Keratinocyte (primary cell): ENCODE data around the gene TGOLN2. TPM values are rescaled to one million over a fixed set of nuclear protein-coding genes. Genes with fewer than 3 reads are reported as not detected.
A peak's percentile ranks its signal among the peaks of the same experiment; 100 is the strongest.

Experiments used
- DNase-seq: peaks from one replicate; pipeline ENCODE4 v3.0.0-alpha.2; 2011; ENCODE audit warnings: low read depth, missing footprints, low spot score
- FAIRE-seq: peaks from 2 replicates; lab custom pipeline; 2011; peaks lifted over from hg19 to GRCh38; lab: Jason Lieb, UNC
- H2AFZ ChIP-seq: 2 replicates; pipeline ENCODE4 v1.6.0; 2012; ENCODE audit warnings: low read length, control low read depth, inconsistent platforms; ENCODE audit not compliant: control insufficient read depth
- H3K27ac ChIP-seq: 2 replicates; pipeline ENCODE4 v1.5.1; 2011; ENCODE audit warnings: low read length; ENCODE audit not compliant: control insufficient read depth, insufficient read depth
- H3K27me3 ChIP-seq: 3 replicates; pipeline ENCODE4 v1.6.0; 2011; ENCODE audit warnings: low read length; ENCODE audit not compliant: control insufficient read depth, insufficient read depth; ENCODE audit errors: extremely low read depth
- H3K36me3 ChIP-seq, 2 experiments: 2 replicates in 1 of 2; 3 replicates in 1 of 2; pipeline ENCODE4 v1.5.1; 2011; ENCODE audit warnings: low read length in 2 of 2, mild to moderate bottlenecking in 1 of 2; ENCODE audit not compliant: control insufficient read depth in 2 of 2, insufficient read depth in 2 of 2; ENCODE audit errors: extremely low read depth in 1 of 2
- H3K4me1 ChIP-seq: 3 replicates; pipeline ENCODE4 v1.5.1; 2011; ENCODE audit warnings: low read length; ENCODE audit not compliant: control insufficient read depth, insufficient read depth; ENCODE audit errors: extremely low read depth
- H3K4me2 ChIP-seq: 3 replicates; pipeline ENCODE4 v1.6.0; 2011; ENCODE audit warnings: low read depth, low read length; ENCODE audit not compliant: control insufficient read depth, insufficient read depth; ENCODE audit errors: extremely low read depth
- H3K4me3 ChIP-seq, 3 experiments: fragments of 200-600 bp in 1 of 3; sonication (generic) in 1 of 3; 2 replicates in 2 of 3; 3 replicates in 1 of 3; pipeline ENCODE4 v1.5.1; 2011 to 2016; ENCODE audit warnings: low read length in 3 of 3, mild to moderate bottlenecking in 3 of 3, control low read depth in 2 of 3, inconsistent platforms in 1 of 3, low read depth in 1 of 3, mixed read lengths in 1 of 3, mixed run types in 1 of 3, moderate library complexity in 1 of 3; ENCODE audit not compliant: control insufficient read depth in 2 of 3, insufficient read depth in 2 of 3; ENCODE audit errors: extremely low read depth in 1 of 3
- H3K79me2 ChIP-seq: 2 replicates; pipeline ENCODE4 v1.6.0; 2012; ENCODE audit warnings: low read length; ENCODE audit not compliant: control insufficient read depth, insufficient read depth
- H3K9ac ChIP-seq: 3 replicates; pipeline ENCODE4 v1.6.0; 2011; ENCODE audit warnings: low read length; ENCODE audit not compliant: control insufficient read depth, insufficient read depth; ENCODE audit errors: extremely low read depth
- H3K9me1 ChIP-seq: 3 replicates; pipeline ENCODE4 v1.6.0; 2011; ENCODE audit warnings: low read length; ENCODE audit not compliant: control insufficient read depth, insufficient read depth; ENCODE audit errors: extremely low read depth
- H3K9me3 ChIP-seq: 2 replicates; pipeline ENCODE4 v1.5.1; 2012; ENCODE audit warnings: low read depth, low read length; ENCODE audit not compliant: control insufficient read depth
- H4K20me1 ChIP-seq: 3 replicates; pipeline ENCODE4 v1.6.0; 2011; ENCODE audit warnings: low read length; ENCODE audit not compliant: control insufficient read depth, insufficient read depth; ENCODE audit errors: extremely low read depth
- EZH2 ChIP-seq: IDR thresholded peaks from one replicate; pipeline ENCODE4 v1.6.1; 2012; ENCODE audit warnings: inconsistent platforms, mild to moderate bottlenecking, low read length, moderate library complexity
- dilution Hi-C: fragments of 300-500 bp; cut with MboI; formaldehyde crosslinking; loops from one replicate; pipeline ENCODE4 v1.7.0; 2020; ENCODE audit warnings: low sequenced_read_pairs; ENCODE audit not compliant: extremely low pct_ligation_motif_present
- polyA plus RNA-seq, 5 experiments: library from polyadenylated mRNA; depleted of rRNA in 3 of 5; stranded (reverse) in 3 of 5; stranded (forward) in 1 of 5; unstranded in 1 of 5; fragments of >200 nt; gene quantifications; 1 replicate in 1 of 5; 2 replicates in 3 of 5; 3 replicates in 1 of 5; pipeline versions ENCODE4 v1.2.1 to v1.2.3, GENCODE V29; 2011 to 2012; ENCODE audit warnings: missing spikeins in 2 of 5, low read depth in 1 of 5, low replicate concordance in 1 of 5
- TF ChIP-seq, protein P1 (sequence below), 3 experiments: IDR thresholded peaks in 1 of 3; conservative IDR thresholded peaks in 1 of 3; optimal IDR thresholded peaks in 1 of 3; 2 replicates in 2 of 3; 3 replicates in 1 of 3; pipeline versions ENCODE3 to v1.5.1; 2011; ENCODE audit warnings: low read length in 3 of 3, mild to moderate bottlenecking in 3 of 3, moderate library complexity in 2 of 3, control low read depth in 1 of 3, inconsistent platforms in 1 of 3; ENCODE audit not compliant: insufficient read depth in 2 of 3; ENCODE audit errors: extremely low read depth in 1 of 3

TGOLN2 gene
- polyA plus RNA-seq, 1 donor (not counting 4 experiments of a cell fraction or from before 2014, with no cell fraction given) = 43.3 TPM

DNA sequence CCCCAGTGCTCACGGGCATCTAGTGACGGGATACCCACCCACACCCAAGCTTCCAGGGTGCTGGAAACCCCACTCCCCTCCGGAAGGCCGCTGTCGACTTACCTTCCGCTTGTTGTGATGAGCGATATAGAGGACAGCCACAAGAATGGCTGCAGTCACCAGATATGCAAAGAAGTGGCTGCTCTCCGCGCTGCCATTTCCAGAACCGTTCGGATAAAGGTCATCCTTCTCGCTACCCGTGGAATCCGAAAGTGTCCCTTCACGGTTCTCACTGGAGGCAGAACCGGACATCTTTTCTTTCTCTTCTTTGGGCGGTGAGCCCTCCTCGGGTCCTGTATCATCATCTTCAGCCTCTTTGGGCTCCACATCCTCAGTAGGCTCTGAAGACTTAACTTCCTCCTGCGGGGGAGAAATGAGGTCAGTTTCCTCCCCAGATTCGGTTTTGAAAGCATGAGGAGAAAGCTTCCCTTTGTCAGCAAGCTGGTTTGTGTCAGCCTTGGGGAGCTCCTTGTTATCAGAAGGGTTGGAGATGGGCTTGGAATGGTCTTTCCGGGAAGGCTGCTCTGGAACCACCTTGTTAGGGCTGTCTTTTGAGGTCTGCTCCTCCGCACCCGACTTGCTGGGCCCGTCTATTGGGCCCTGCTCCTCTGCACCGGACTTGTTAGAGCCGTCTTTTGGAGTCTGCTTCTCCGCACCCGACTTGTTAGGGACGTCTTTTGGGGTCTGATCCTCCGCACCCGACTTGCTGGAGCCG is 1.2 kb downstream of the TGOLN2 start:
- Histone ChIP-seq H3K27ac (peak overlapping the region; percentile 91), H2AFZ (no peak overlapping the region), H3K36me3 (peaks cover 20 to 23% of the 10 kb centered on the region in 2 experiments), H3K27me3 (no peaks in the 10 kb centered on the region), H3K9ac (peak overlapping the region; percentile 91), H3K4me1 (peaks cover 18% of the 10 kb centered on the region), H3K9me1 (peaks cover 4% of the 10 kb centered on the region), H3K9me3 (no peaks in the 10 kb centered on the region), H3K4me2 (peak overlapping the region; percentile 77), H4K20me1 (peaks cover 12% of the 10 kb centered on the region), H3K79me2 (peaks cover 45% of the 10 kb centered on the region), H3K4me3 (peak overlapping the region; percentile 69 to 87 (median 85))
- TF ChIP-seq, protein P1, sequence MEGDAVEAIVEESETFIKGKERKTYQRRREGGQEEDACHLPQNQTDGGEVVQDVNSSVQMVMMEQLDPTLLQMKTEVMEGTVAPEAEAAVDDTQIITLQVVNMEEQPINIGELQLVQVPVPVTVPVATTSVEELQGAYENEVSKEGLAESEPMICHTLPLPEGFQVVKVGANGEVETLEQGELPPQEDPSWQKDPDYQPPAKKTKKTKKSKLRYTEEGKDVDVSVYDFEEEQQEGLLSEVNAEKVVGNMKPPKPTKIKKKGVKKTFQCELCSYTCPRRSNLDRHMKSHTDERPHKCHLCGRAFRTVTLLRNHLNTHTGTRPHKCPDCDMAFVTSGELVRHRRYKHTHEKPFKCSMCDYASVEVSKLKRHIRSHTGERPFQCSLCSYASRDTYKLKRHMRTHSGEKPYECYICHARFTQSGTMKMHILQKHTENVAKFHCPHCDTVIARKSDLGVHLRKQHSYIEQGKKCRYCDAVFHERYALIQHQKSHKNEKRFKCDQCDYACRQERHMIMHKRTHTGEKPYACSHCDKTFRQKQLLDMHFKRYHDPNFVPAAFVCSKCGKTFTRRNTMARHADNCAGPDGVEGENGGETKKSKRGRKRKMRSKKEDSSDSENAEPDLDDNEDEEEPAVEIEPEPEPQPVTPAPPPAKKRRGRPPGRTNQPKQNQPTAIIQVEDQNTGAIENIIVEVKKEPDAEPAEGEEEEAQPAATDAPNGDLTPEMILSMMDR (optimal IDR thresholded peaks at IDR 0.05 in 1 of 3, IDR thresholded peaks at IDR 0.05 in 1 of 3, conservative IDR thresholded peaks at IDR 0.05 in 1 of 3; ENCODE audit: extremely low read depth in 1 of 3, insufficient read depth in 2 of 3, low read length in 3 of 3) = no peak
- no peak for TF ChIP-seq EZH2
- dilution Hi-C loops = no loop called here
- FAIRE-seq (no peak), DNase-seq (no peak)

DNA sequence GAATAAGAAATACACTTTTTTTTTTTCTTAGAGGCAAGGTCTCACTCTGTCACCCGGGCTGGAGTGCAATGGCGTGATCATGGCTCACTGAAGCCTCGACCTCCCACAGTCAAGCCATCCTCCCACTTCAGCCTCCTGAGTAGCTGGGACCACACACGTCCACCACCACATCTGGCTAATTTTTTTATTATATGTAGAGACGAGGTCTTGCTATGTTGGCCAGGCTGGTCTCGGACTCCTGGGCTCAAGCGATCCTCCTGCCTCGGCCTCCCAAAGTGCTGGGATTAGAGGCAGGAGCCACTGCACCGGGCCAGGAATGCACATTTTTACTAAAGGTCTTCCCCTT is 2.4 kb downstream of the TGOLN2 start:
- no peak for FAIRE-seq

More for the DNA sequence above, 2.4 kb downstream of the TGOLN2 start:
- H3K9me3 ChIP-seq = no peaks in the 10 kb centered on the region
- dilution Hi-C loops = no loop called here
- H3K9ac ChIP-seq = no peak overlapping the region
- DNase-seq = no peak
- TF ChIP-seq, protein P1 (optimal IDR thresholded peaks at IDR 0.05 in 1 of 3, IDR thresholded peaks at IDR 0.05 in 1 of 3, conservative IDR thresholded peaks at IDR 0.05 in 1 of 3; ENCODE audit: extremely low read depth in 1 of 3, insufficient read depth in 2 of 3, low read length in 3 of 3) = no peak
- no peak for TF ChIP-seq EZH2
- peak overlapping the region; percentile 77 for H3K4me2 ChIP-seq
- peaks cover 18% of the 10 kb centered on the region for H3K4me1 ChIP-seq
- peak overlapping the region; percentile 69 to 87 (median 85) for H3K4me3 ChIP-seq
- H2AFZ ChIP-seq = no peak overlapping the region
- peaks cover 26 to 27% of the 10 kb centered on the region in 2 experiments for H3K36me3 ChIP-seq
- peak overlapping the region; percentile 27 for H3K27ac ChIP-seq
- peaks cover 4% of the 10 kb centered on the region for H3K9me1 ChIP-seq
- peaks cover 54% of the 10 kb centered on the region for H3K79me2 ChIP-seq
- peaks cover 12% of the 10 kb centered on the region for H4K20me1 ChIP-seq
- H3K27me3 ChIP-seq = no peaks in the 10 kb centered on the region
